ENCODE results near the gene CTRL. TPM values are rescaled to one million over a fixed set of nuclear protein-coding genes. Genes with fewer than 3 reads are reported as not detected.

CTRL gene
- total and polyA plus RNA-seq, 9 donors, result 0.35 to 4.4 (median 2.5) TPM

- DNase-seq, result no peak
- no peaks in the 10 kb centered on the region for H3K36me3 ChIP-seq
- 84 to 92% (median 87%) methylated on average over 21 of the region's 21 CpGs for WGBS, 3 donors
These were observed 50.0 kb downstream of the CTRL start for GRCh38 chr16:67881621-67882161.

GRCh38 chr16:67880584-67880983 is 51.1 kb downstream of the CTRL start:
- Histone ChIP-seq H3K4me3 (no peak overlapping the region), H3K27me3 (no peaks in the 10 kb centered on the region), H3K27ac (no peak overlapping the region), H3K9me3 (no peaks in the 10 kb centered on the region), H3K36me3 (no peaks in the 10 kb centered on the region), H3K4me1 (ENCODE audit: insufficient read depth) (peaks cover 6% of the 10 kb centered on the region)
- 88 to 93% (median 88%) methylated on average over 12 to 13 of the region's 13 CpGs for WGBS, 3 donors
- no peak for DNase-seq
- TF ChIP-seq CTCF (IDR thresholded peaks at IDR 0.05) (no peak), EP300 (IDR thresholded peaks at IDR 0.05) (no peak)
- intact Hi-C loops (cut with DNase I), result loop anchor here in 3 of 4 donors (5.0 kb wide), 1 partner anchor 47 kb away; no protein-coding TSS in a partner anchor

More at GRCh38 chr16:67881621-67882161, 50.0 kb downstream of the CTRL start:
- peaks cover 6% of the 10 kb centered on the region for H3K4me1 ChIP-seq (ENCODE audit: insufficient read depth)
- H3K27ac ChIP-seq, result no peak overlapping the region
- no peaks in the 10 kb centered on the region for H3K27me3 ChIP-seq
- intact Hi-C loops (cut with DNase I), result loop anchor here in 3 of 4 donors (5.0 kb wide), 1 partner anchor 46 kb away; no protein-coding TSS in a partner anchor
- no peaks in the 10 kb centered on the region for H3K9me3 ChIP-seq
- TF ChIP-seq EP300 (IDR thresholded peaks at IDR 0.05), result no peak
- no peak for TF ChIP-seq CTCF (IDR thresholded peaks at IDR 0.05)
- TF ChIP-seq POLR2A (IDR thresholded peaks at IDR 0.05), result no peak
- H3K4me3 ChIP-seq, result no peak overlapping the region

GRCh38 chr16:67879936-67880335 is 51.7 kb downstream of the CTRL start:
- H3K27ac ChIP-seq, result no peak overlapping the region
- H3K9me3 ChIP-seq, result no peaks in the 10 kb centered on the region
- intact Hi-C loops (cut with DNase I), result loop anchor here in 3 of 4 donors (5.0 kb wide), 1 partner anchor 47 kb away; no protein-coding TSS in a partner anchor
- no peak overlapping the region for H3K4me3 ChIP-seq
- H3K36me3 ChIP-seq, result no peaks in the 10 kb centered on the region
- TF ChIP-seq POLR2A (IDR thresholded peaks at IDR 0.05) (no peak), CTCF (IDR thresholded peaks at IDR 0.05) (no peak), EP300 (IDR thresholded peaks at IDR 0.05) (no peak)
- H3K4me1 ChIP-seq (ENCODE audit: insufficient read depth), result peaks cover 10% of the 10 kb centered on the region
- WGBS, 3 donors, result 76 to 93% (median 82%) methylated on average over 3 to 5 of the region's 5 CpGs
- H3K27me3 ChIP-seq, result no peaks in the 10 kb centered on the region
- DNase-seq, result no peak

Small RNA genes lying within 50 kb of the gene (small RNA-seq; reads per million reads assigned to genes)
- not detected for gene NRN1L

Other genes starting within 250 kb of the CTRL start
- 10 to 100 TPM in 6 of 7 donors, 1 to 10 TPM in 1; 8.6 to 15.9 (median 13.4) TPM for gene GFOD2, start 212.5 kb downstream of the CTRL start, total RNA-seq
- 10 to 100 TPM in 1 of 2 donors, 1 to 10 TPM in 1; 8.3 to 10.9 TPM for gene GFOD2, start 212.5 kb downstream of the CTRL start, polyA plus RNA-seq
- gene RANBP10, start 125.3 kb downstream of the CTRL start, total RNA-seq, result 10 to 100 TPM in 6 of 7 donors, 1 to 10 TPM in 1; 8.3 to 19.6 (median 17.1) TPM
- 10 to 100 TPM; 13.0 to 15.5 TPM for gene RANBP10, start 125.3 kb downstream of the CTRL start, polyA plus RNA-seq
- 10 to 100 TPM in 1 of 7 donors, 1 to 10 TPM in 6; 2.4 to 13.1 (median 3.2) TPM for gene TSNAXIP1, start 125.0 kb downstream of the CTRL start, total RNA-seq
- 1 to 10 TPM; 2.7 to 3.7 TPM for gene TSNAXIP1, start 125.0 kb downstream of the CTRL start, polyA plus RNA-seq
- 10 to 100 TPM; 31.0 to 59.7 (median 46.6) TPM for gene THAP11, start 89.5 kb downstream of the CTRL start, total RNA-seq
- gene THAP11, start 89.5 kb downstream of the CTRL start, polyA plus RNA-seq, result 10 to 100 TPM; 17.3 to 30.6 TPM
- 10 to 100 TPM; 35.9 to 98.1 (median 67.8) TPM for gene NUTF2, start 84.9 kb downstream of the CTRL start, total RNA-seq
- gene NUTF2, start 84.9 kb downstream of the CTRL start, polyA plus RNA-seq, result 100 to 1,000 TPM in 1 of 2 donors, 10 to 100 TPM in 1; 67.6 to 105 TPM
- 10 to 100 TPM; 35.8 to 44.9 (median 42.0) TPM for gene CENPT, start 84.2 kb downstream of the CTRL start, total RNA-seq
- 10 to 100 TPM; 18.4 to 57.4 TPM for gene CENPT, start 84.2 kb downstream of the CTRL start, polyA plus RNA-seq
- 10 to 100 TPM; 34.7 to 65.3 (median 54.0) TPM for gene EDC4, start 58.8 kb downstream of the CTRL start, total RNA-seq
- gene EDC4, start 58.8 kb downstream of the CTRL start, polyA plus RNA-seq, result 10 to 100 TPM; 29.8 to 37.9 TPM
- gene NRN1L, start 47.0 kb downstream of the CTRL start, total RNA-seq, result 1 to 10 TPM in 6 of 7 donors, under 1 TPM in 1; 0.95 to 3.9 (median 2.5) TPM
- gene NRN1L, start 47.0 kb downstream of the CTRL start, polyA plus RNA-seq, result 1 to 10 TPM in 1 of 2 donors, not detected in 1; 4.7 TPM
- 10 to 100 TPM; 13.6 to 38.9 (median 31.6) TPM for gene PSKH1, start 38.6 kb downstream of the CTRL start, total RNA-seq
- gene PSKH1, start 38.6 kb downstream of the CTRL start, polyA plus RNA-seq, result 10 to 100 TPM in 1 of 2 donors, 1 to 10 TPM in 1; 9.6 to 26.6 TPM
- 10 to 100 TPM; 26.2 to 64.4 (median 50.8) TPM for gene PSMB10, start 5.0 kb upstream of the CTRL start, total RNA-seq
- gene PSMB10, start 5.0 kb upstream of the CTRL start, polyA plus RNA-seq, result 10 to 100 TPM in 1 of 2 donors, 1 to 10 TPM in 1; 5.8 to 63.1 TPM
- gene LCAT, start 12.3 kb upstream of the CTRL start, total RNA-seq, result 10 to 100 TPM; 10.5 to 31.2 (median 22.0) TPM
- 10 to 100 TPM in 1 of 2 donors, 1 to 10 TPM in 1; 7.5 to 15.0 TPM for gene LCAT, start 12.3 kb upstream of the CTRL start, polyA plus RNA-seq
- gene SLC12A4, start 36.8 kb upstream of the CTRL start, total RNA-seq, result 10 to 100 TPM; 27.7 to 85.6 (median 56.5) TPM
- 10 to 100 TPM; 29.7 to 48.7 TPM for gene SLC12A4, start 36.8 kb upstream of the CTRL start, polyA plus RNA-seq
- gene DPEP3, start 48.6 kb upstream of the CTRL start, total RNA-seq, result under 1 TPM in 1 of 7 donors, not detected in 6; 0.23 TPM
- gene DPEP3, start 48.6 kb upstream of the CTRL start, polyA plus RNA-seq, result under 1 TPM in 1 of 2 donors, not detected in 1; 0.05 TPM
- gene DPEP2, start 67.6 kb upstream of the CTRL start, total RNA-seq, result 1 to 10 TPM in 2 of 7 donors, under 1 TPM in 3, not detected in 2; 0.33 to 1.9 (median 0.99) TPM
- gene DPEP2, start 67.6 kb upstream of the CTRL start, polyA plus RNA-seq, result 1 to 10 TPM in 1 of 2 donors, under 1 TPM in 1; 0.76 to 3.1 TPM
- gene DPEP2NB, start 84.0 kb upstream of the CTRL start, total RNA-seq, result not detected
- gene DPEP2NB, start 84.0 kb upstream of the CTRL start, polyA plus RNA-seq, result not detected
- gene DDX28, start 91.4 kb upstream of the CTRL start, total RNA-seq, result 10 to 100 TPM in 3 of 7 donors, 1 to 10 TPM in 4; 6.8 to 14.0 (median 9.7) TPM
- gene DDX28, start 91.4 kb upstream of the CTRL start, polyA plus RNA-seq, result 1 to 10 TPM; 9.2 to 9.3 TPM
- 10 to 100 TPM in 2 of 7 donors, 1 to 10 TPM in 5; 4.8 to 15.7 (median 8.5) TPM for gene DUS2, start 91.4 kb upstream of the CTRL start, total RNA-seq
- 1 to 10 TPM; 5.4 to 9.5 TPM for gene DUS2, start 91.4 kb upstream of the CTRL start, polyA plus RNA-seq
- gene NFATC3, start 153.5 kb upstream of the CTRL start, total RNA-seq, result 10 to 100 TPM; 32.4 to 77.1 (median 48.2) TPM
- gene NFATC3, start 153.5 kb upstream of the CTRL start, polyA plus RNA-seq, result 10 to 100 TPM; 12.5 to 32.2 TPM

All from ovary (tissue), 9 donors.